Fibroblast of lung (primary cell): ENCODE measurements around the gene COQ10B. TPM values are rescaled to one million over a fixed set of nuclear protein-coding genes. Genes with fewer than 3 reads are reported as not detected.

Source experiments
- DNase-seq, 2 donors: peaks; one replicate each; pipeline versions ENCODE4 v3.0.0 to v3.0.0-alpha.2; 2010; ENCODE audit warnings: low read depth in 2 of 2
- H2AFZ ChIP-seq: 2 replicates; pipeline ENCODE4 v1.5.1; 2012; ENCODE audit warnings: low read length, control low read depth, inconsistent platforms
- H3K27ac ChIP-seq: 2 replicates; pipeline ENCODE4 v1.5.1; 2011; ENCODE audit warnings: low read length, control low read depth; ENCODE audit not compliant: insufficient read depth
- H3K27me3 ChIP-seq: 2 replicates; pipeline ENCODE4 v1.5.1; 2011; ENCODE audit warnings: mild to moderate bottlenecking, low read length; ENCODE audit not compliant: control insufficient read depth, insufficient read depth
- H3K36me3 ChIP-seq: 2 replicates; pipeline ENCODE4 v1.5.1; 2011; ENCODE audit warnings: low read length; ENCODE audit not compliant: control insufficient read depth, insufficient read depth
- H3K4me1 ChIP-seq: 2 replicates; pipeline ENCODE4 v1.5.1; 2011; ENCODE audit warnings: low read length; ENCODE audit not compliant: control insufficient read depth, insufficient read depth; ENCODE audit errors: extremely low read depth
- H3K4me2 ChIP-seq: 2 replicates; pipeline ENCODE4 v1.5.1; 2011; ENCODE audit warnings: low read length, control low read depth; ENCODE audit not compliant: insufficient read depth; ENCODE audit errors: extremely low read depth
- H3K4me3 ChIP-seq, 4 experiments: fragments of 200-600 bp in 1 of 4; sonication (generic) in 1 of 4; replicated peaks in 1 of 4; 2 replicates each; pipeline ENCODE4 v1.5.1; 2011 to 2016; ENCODE audit warnings: low read length in 4 of 4, low read depth in 3 of 4, mild to moderate bottlenecking in 3 of 4, control low read depth in 2 of 4, inconsistent platforms in 1 of 4, mixed read lengths in 1 of 4; ENCODE audit not compliant: insufficient read depth in 1 of 4; ENCODE audit errors: control extremely low read depth in 1 of 4
- H3K79me2 ChIP-seq: 2 replicates; pipeline ENCODE4 v1.5.1; 2012; ENCODE audit warnings: mild to moderate bottlenecking, low read length, inconsistent platforms; ENCODE audit not compliant: control insufficient read depth, insufficient read depth
- H3K9ac ChIP-seq: 2 replicates; pipeline ENCODE4 v1.5.1; 2011; ENCODE audit warnings: mild to moderate bottlenecking, low read length, control low read depth; ENCODE audit not compliant: insufficient read depth
- H3K9me3 ChIP-seq: 2 replicates; pipeline ENCODE4 v1.5.1; 2012; ENCODE audit warnings: low read depth, low read length; ENCODE audit not compliant: control insufficient read depth, insufficient read depth
- H4K20me1 ChIP-seq: 2 replicates; pipeline ENCODE4 v1.5.1; 2011; ENCODE audit warnings: low read length; ENCODE audit not compliant: control insufficient read depth, insufficient read depth; ENCODE audit errors: extremely low read depth
- EZH2 ChIP-seq: IDR thresholded peaks from 2 replicates; pipeline ENCODE4 v1.5.1; 2012; ENCODE audit warnings: low read length, control low read depth, mild to moderate bottlenecking; ENCODE audit errors: missing control alignments
- polyA plus RNA-seq, 2 donors: library from polyadenylated mRNA; depleted of rRNA in 1 of 2; stranded (reverse) in 1 of 2; unstranded in 1 of 2; fragments of >200 nt; gene quantifications; 2 replicates each; pipeline ENCODE4 v1.2.1, GENCODE V29; 2011 to 2012; ENCODE audit warnings: missing spikeins in 1 of 2
- total RNA-seq: library from RNA; depleted of rRNA; stranded (reverse); fragments of >200 nt; gene quantifications from 2 replicates; pipeline ENCODE4 v1.2.1, GENCODE V29; 2014
- TF ChIP-seq, protein P1 (sequence below), 2 donors: IDR thresholded peaks in 1 of 2; conservative IDR thresholded peaks in 1 of 2; 1 replicate in 1 of 2; 2 replicates in 1 of 2; pipeline ENCODE4 v1.5.1; 2011 to 2012; ENCODE audit warnings: low read length in 2 of 2, control low read depth in 1 of 2, inconsistent platforms in 1 of 2, low read depth in 1 of 2, mild to moderate bottlenecking in 1 of 2

Gene COQ10B
- total and polyA plus RNA-seq, 2 donors (not counting 1 experiment from before 2014, with no cell fraction given), result 11.6 to 41.9 TPM

DNA sequence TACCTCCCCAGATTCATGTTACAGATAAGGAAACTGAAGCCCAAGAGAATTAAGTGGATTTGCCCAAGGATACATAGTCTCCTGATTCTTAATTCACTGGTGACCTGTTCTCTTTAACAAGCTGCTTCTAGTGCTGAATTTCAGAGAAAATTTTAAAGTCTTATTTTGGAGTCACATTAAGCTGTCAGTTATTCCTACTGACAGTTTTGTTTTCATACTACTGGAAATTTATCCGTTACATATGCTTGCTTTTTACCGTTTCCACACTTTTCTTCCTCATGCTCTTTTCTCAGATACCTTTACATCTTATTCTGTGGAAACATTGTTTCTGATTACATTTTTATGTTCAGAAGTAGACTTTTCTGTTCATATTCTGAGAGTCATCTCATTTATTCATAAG lies 63.8 kb downstream of the COQ10B start:
- Histone ChIP-seq H3K4me3 (peak overlapping the region; percentile 83 to 97 (median 94)), H3K4me2 (peak overlapping the region; percentile 83), H3K27ac (peak overlapping the region; percentile 84), H3K4me1 (peaks cover 4% of the 10 kb centered on the region), H3K36me3 (no peaks in the 10 kb centered on the region), H3K9me3 (no peaks in the 10 kb centered on the region), H2AFZ (no peak overlapping the region), H3K79me2 (peaks cover 60% of the 10 kb centered on the region), H3K9ac (peak overlapping the region; percentile 37), H3K27me3 (no peaks in the 10 kb centered on the region), H4K20me1 (peaks cover 4% of the 10 kb centered on the region)
- TF ChIP-seq, protein P1, sequence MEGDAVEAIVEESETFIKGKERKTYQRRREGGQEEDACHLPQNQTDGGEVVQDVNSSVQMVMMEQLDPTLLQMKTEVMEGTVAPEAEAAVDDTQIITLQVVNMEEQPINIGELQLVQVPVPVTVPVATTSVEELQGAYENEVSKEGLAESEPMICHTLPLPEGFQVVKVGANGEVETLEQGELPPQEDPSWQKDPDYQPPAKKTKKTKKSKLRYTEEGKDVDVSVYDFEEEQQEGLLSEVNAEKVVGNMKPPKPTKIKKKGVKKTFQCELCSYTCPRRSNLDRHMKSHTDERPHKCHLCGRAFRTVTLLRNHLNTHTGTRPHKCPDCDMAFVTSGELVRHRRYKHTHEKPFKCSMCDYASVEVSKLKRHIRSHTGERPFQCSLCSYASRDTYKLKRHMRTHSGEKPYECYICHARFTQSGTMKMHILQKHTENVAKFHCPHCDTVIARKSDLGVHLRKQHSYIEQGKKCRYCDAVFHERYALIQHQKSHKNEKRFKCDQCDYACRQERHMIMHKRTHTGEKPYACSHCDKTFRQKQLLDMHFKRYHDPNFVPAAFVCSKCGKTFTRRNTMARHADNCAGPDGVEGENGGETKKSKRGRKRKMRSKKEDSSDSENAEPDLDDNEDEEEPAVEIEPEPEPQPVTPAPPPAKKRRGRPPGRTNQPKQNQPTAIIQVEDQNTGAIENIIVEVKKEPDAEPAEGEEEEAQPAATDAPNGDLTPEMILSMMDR (conservative IDR thresholded peaks at IDR 0.05 in 1 of 2, IDR thresholded peaks at IDR 0.05 in 1 of 2; ENCODE audit: low read depth in 1 of 2, low read length in 2 of 2), result no peak
- TF ChIP-seq EZH2, result no peak
- DNase-seq, result no peak

Other genes starting within 250 kb of the COQ10B start
- 4.9 and 7.6 TPM in 2 replicates for gene ANKRD44, start 142.8 kb upstream of the COQ10B start, total RNA-seq
- 9.1 and 9.7 TPM in 2 replicates for gene ANKRD44, start 142.8 kb upstream of the COQ10B start, polyA plus RNA-seq
- gene SF3B1, start 18.5 kb upstream of the COQ10B start, total RNA-seq, result 152 and 195 TPM in 2 replicates
- 425 and 509 TPM in 2 replicates for gene SF3B1, start 18.5 kb upstream of the COQ10B start, polyA plus RNA-seq
- 198 and 214 TPM in 2 replicates for gene HSPD1, start 46.3 kb downstream of the COQ10B start, total RNA-seq
- gene HSPD1, start 46.3 kb downstream of the COQ10B start, polyA plus RNA-seq, result 175 and 258 TPM in 2 replicates
- 87.0 and 92.2 TPM in 2 replicates for gene HSPE1, start 46.8 kb downstream of the COQ10B start, total RNA-seq
- gene HSPE1, start 46.8 kb downstream of the COQ10B start, polyA plus RNA-seq, result 147 and 240 TPM in 2 replicates
- 25.9 and 26.6 TPM in 2 replicates for gene MOB4, start 62.5 kb downstream of the COQ10B start, total RNA-seq
- 61.9 and 70.5 TPM in 2 replicates for gene MOB4, start 62.5 kb downstream of the COQ10B start, polyA plus RNA-seq
- gene RFTN2, start 222.0 kb downstream of the COQ10B start, total RNA-seq, result 6.9 and 10.2 TPM in 2 replicates
- gene RFTN2, start 222.0 kb downstream of the COQ10B start, polyA plus RNA-seq, result 0.73 and 0.95 TPM in 2 replicates